PC-9 (cell line): ENCODE data around the gene APOL2.

Experiments used
- EZH2 ChIP-seq: fragments of 200-600 bp; sonication (generic); IDR thresholded peaks from 2 replicates; pipeline ENCODE4 v1.8.0; 2017; ENCODE audit warnings: antibody characterized with exemption, low read depth
- TF ChIP-seq, protein P1 (sequence below): fragments of 200-600 bp; sonication (generic); conservative IDR thresholded peaks from 2 replicates; pipeline ENCODE4 v1.6.1; 2017; ENCODE audit warnings: mixed run types, antibody characterized with exemption, mild to moderate bottlenecking, moderate library complexity

DNA sequence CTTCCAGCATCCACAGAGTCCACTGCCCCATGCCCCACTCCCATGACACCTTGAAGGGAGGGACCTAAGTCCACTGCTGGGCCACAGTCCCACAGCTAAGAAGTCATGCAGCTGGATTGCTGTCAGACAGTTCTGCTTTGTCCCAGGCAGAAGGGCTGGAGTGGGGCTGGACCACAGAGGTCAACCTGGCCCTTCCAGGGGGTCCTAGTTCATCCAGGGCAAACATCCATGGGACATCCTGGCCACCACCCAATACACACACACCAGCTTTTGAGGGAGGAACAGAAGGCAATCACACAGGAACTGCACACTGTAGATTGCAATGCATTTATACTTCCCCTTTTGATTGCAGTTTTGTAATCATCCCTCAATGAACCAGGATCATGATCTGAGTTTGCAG, 26.4 kb downstream of the APOL2 start:
- no peak for TF ChIP-seq EZH2
- TF ChIP-seq, protein P1, sequence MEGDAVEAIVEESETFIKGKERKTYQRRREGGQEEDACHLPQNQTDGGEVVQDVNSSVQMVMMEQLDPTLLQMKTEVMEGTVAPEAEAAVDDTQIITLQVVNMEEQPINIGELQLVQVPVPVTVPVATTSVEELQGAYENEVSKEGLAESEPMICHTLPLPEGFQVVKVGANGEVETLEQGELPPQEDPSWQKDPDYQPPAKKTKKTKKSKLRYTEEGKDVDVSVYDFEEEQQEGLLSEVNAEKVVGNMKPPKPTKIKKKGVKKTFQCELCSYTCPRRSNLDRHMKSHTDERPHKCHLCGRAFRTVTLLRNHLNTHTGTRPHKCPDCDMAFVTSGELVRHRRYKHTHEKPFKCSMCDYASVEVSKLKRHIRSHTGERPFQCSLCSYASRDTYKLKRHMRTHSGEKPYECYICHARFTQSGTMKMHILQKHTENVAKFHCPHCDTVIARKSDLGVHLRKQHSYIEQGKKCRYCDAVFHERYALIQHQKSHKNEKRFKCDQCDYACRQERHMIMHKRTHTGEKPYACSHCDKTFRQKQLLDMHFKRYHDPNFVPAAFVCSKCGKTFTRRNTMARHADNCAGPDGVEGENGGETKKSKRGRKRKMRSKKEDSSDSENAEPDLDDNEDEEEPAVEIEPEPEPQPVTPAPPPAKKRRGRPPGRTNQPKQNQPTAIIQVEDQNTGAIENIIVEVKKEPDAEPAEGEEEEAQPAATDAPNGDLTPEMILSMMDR: no peak
